Progenitor cell of endocrine pancreas (in vitro differentiated cells): ENCODE data around the gene ADISSP. TPM values are rescaled to one million over a fixed set of nuclear protein-coding genes. Genes with fewer than 3 reads are reported as not detected.
A peak's percentile ranks its signal among the peaks of the same experiment; 100 is the strongest.

Source experiments
- DNase-seq: peaks from one replicate; pipeline ENCODE4 v3.0.0; 2021; ENCODE audit warnings: low spot score; ENCODE audit not compliant: unreplicated experiment
- H3K27ac Mint-ChIP-seq: 2 replicates; pipeline ENCODE4 v1.8.0; 2021; ENCODE audit warnings: mild to moderate bottlenecking, moderate library complexity, mixed read lengths
- H3K27me3 Mint-ChIP-seq: 2 replicates; pipeline ENCODE4 v1.8.0; 2021; ENCODE audit warnings: mixed read lengths
- H3K36me3 Mint-ChIP-seq: 2 replicates; pipeline ENCODE4 v1.8.0; 2022; ENCODE audit warnings: mixed read lengths; ENCODE audit not compliant: insufficient read depth
- H3K4me1 Mint-ChIP-seq: 2 replicates; pipeline ENCODE4 v1.8.0; 2021; ENCODE audit warnings: low read depth, mixed read lengths
- H3K4me3 Mint-ChIP-seq: 2 replicates; pipeline ENCODE4 v1.8.0; 2021; ENCODE audit warnings: low read depth, mild to moderate bottlenecking, moderate library complexity, mixed read lengths
- H3K9me3 Mint-ChIP-seq: 2 replicates; pipeline ENCODE4 v1.8.0; 2021; ENCODE audit warnings: low read depth, mixed read lengths
- total RNA-seq: library from RNA; stranded (reverse); gene quantifications from 2 replicates; pipeline ENCODE4 v1.2.1, GENCODE V29; 2021
- TF ChIP-seq, protein P1 (sequence below): fragments of 200-600 bp; sonication (generic); IDR thresholded peaks from one replicate; pipeline ENCODE4 v1.5.0; 2021; ENCODE audit warnings: antibody characterized with exemption, mild to moderate bottlenecking; ENCODE audit not compliant: unreplicated experiment

The ADISSP gene
- total RNA-seq, 1 donor from 2014 or later, result 18.9 TPM

GRCh38 chr20:3738111-3739053, 29.2 kb downstream of the ADISSP start:
- H3K36me3 Mint-ChIP-seq, result no peaks in the 10 kb centered on the region
- no peaks in the 10 kb centered on the region for H3K9me3 Mint-ChIP-seq
- peak overlapping the region; percentile 23 for H3K27ac Mint-ChIP-seq
- DNase-seq, result no peak
- H3K4me3 Mint-ChIP-seq, result no peak overlapping the region
- TF ChIP-seq, protein P1, sequence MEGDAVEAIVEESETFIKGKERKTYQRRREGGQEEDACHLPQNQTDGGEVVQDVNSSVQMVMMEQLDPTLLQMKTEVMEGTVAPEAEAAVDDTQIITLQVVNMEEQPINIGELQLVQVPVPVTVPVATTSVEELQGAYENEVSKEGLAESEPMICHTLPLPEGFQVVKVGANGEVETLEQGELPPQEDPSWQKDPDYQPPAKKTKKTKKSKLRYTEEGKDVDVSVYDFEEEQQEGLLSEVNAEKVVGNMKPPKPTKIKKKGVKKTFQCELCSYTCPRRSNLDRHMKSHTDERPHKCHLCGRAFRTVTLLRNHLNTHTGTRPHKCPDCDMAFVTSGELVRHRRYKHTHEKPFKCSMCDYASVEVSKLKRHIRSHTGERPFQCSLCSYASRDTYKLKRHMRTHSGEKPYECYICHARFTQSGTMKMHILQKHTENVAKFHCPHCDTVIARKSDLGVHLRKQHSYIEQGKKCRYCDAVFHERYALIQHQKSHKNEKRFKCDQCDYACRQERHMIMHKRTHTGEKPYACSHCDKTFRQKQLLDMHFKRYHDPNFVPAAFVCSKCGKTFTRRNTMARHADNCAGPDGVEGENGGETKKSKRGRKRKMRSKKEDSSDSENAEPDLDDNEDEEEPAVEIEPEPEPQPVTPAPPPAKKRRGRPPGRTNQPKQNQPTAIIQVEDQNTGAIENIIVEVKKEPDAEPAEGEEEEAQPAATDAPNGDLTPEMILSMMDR, result no peak
- peaks cover 14% of the 10 kb centered on the region for H3K4me1 Mint-ChIP-seq
- peaks cover 28% of the 10 kb centered on the region for H3K27me3 Mint-ChIP-seq

DNA sequence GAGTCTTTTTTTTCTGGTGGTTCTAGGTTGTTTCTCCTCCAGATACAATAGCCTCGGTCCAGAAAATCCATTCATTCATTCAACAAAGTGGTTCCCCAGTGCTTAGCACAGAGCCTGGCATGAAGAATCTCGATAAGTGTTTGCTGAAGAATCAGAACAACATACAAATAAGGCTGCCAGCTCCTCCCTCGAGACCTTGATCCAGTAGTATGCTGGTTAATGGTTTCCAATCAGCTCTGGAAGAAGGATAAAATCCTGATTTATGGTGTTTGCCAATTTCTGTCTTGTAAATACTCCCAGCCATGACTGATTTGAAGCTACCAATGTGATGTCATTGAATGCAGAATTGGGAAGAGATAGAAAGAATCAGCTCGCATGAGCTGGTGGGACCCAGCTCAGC, 31.8 kb downstream of the ADISSP start:
- H3K9me3 Mint-ChIP-seq, result no peaks in the 10 kb centered on the region
- no peaks in the 10 kb centered on the region for H3K36me3 Mint-ChIP-seq
- no peak for DNase-seq
- no peak overlapping the region for H3K27ac Mint-ChIP-seq
- H3K4me1 Mint-ChIP-seq, result peaks cover 14% of the 10 kb centered on the region
- H3K4me3 Mint-ChIP-seq, result no peak overlapping the region
- peaks cover 44% of the 10 kb centered on the region for H3K27me3 Mint-ChIP-seq
- TF ChIP-seq, protein P1, result no peak

DNA sequence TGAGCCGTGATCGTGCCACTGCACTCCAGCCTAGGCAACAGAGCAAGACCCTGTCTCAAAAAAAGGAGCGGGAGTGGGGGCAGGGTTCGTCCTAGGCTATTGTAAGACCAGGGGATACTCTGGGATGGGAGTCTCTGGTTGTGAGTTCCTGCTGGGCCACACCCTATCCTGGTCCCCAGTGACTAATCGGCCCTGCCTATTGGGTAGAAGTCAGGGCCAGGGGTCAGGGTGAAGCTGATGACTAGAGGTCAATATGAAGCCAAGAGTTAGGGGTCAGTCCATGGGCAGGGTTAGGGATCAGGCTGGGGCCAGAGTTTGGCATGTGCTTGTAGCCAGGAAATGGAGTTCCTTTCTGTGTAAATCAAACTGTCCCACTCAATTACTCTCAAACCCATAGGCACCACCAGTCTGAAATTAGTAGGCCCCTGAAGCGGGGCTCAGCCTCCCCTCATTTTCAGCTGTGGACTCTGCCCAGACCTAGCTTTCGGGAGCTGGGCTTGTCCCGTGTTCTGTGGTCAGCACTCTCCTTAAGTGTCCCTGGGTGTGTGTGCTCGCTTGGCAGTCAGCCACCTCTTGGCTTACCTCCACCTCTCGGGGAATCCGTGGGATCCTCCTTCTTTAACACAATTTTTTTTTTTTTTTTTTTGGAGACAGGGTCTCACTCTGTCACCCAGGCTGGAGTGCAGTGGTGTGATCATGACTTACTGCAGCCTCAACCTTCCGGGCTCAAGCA, 33.3 kb downstream of the ADISSP start:
- Mint-ChIP-seq H3K4me3 (no peak overlapping the region), H3K27me3 (peaks cover 54% of the 10 kb centered on the region), H3K36me3 (no peaks in the 10 kb centered on the region), H3K27ac (no peak overlapping the region), H3K9me3 (no peaks in the 10 kb centered on the region), H3K4me1 (peaks cover 12% of the 10 kb centered on the region)
- DNase-seq, result no peak
- TF ChIP-seq, protein P1, result no peak

DNA sequence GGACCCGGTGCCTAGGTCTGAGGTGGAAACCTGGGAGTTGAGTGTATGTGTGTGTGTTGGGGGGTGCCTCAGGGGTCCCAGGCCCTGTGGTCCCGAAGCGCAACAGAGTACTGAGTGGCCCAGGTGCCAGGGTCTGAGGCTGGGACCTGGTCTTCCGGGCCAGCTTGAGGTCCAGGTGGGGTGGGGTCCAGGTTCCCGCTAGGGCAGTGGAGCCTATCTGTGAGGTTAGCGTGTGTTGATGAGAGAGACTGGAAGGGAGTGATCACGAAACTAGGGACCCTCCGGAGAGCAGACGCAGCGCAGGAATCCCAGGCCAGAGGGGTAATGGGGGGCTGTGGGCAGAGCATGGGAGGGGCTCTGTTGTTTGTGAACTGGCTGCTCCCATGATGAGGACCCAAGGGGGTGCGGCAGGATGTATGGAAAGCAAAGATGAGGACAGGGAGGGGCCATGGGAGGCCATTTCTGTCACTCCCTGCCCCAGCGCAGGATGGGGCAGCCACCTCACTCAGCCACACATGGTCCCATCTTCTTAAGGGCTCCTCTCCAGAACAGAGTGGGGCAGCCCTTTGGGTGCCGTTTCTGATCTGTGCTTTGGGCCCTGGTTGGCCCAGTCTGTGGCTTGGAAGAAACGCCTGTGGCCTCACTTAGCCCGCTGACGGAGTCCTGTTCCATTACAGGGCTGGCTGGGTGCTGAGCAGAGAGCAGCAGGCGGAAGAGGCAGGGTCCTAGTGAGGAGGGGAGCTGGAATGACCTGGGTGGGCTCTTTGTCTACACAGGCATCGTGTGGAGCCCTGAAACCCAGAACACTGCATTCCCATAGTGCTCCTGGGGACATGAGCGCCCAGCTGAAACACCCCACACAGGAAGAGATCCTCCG, 34.2 kb downstream of the ADISSP start:
- no peaks in the 10 kb centered on the region for H3K9me3 Mint-ChIP-seq
- H3K36me3 Mint-ChIP-seq, result no peaks in the 10 kb centered on the region
- TF ChIP-seq, protein P1, result no peak
- H3K27ac Mint-ChIP-seq, result no peak overlapping the region
- H3K4me3 Mint-ChIP-seq, result no peak overlapping the region
- H3K4me1 Mint-ChIP-seq, result peaks cover 11% of the 10 kb centered on the region
- no peak for DNase-seq
- H3K27me3 Mint-ChIP-seq, result peaks cover 56% of the 10 kb centered on the region
